Measurements from ENCODE around the gene OSGIN1.

OSGIN1 gene

GRCh38 chr16:83958846-83959565 is 6.0 kb downstream of the OSGIN1 start:
- no peak for DNase-seq

DNA sequence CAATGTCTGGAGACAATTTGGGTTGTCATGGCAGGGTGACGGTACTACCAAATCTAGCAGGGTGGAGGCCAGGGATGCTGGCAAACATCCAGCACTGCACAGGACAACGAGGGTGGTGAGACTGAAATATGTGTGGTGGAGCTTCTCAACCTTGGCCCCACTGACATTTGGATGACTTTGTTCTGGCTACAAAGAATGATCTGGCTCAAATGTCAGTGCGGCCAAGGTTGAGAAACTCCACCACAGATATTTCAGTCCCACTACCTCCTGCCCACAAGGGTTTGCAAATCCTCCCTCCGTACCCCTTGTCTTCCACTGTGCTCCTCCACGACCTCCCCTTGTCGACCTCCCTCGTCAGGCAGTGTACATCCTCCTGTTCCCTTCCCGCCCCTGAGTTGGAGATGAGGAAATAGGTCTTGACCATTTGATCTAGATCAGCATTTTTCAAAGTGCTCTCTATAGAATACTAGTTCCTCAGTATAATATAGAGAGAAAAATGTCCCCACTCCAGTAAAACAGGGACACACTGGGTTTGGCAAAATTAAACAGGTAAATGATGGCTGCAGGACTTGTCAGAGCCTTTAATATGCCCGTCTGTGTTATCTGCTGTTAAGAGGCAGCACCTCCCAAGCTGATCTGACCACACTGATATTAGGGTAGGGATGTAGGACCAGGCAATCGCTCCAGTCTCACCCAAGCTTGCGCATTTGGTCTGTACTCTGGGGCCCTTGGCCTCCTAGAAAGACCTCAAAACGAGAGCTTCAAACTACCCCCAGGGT is 6.8 kb downstream of the OSGIN1 start:
- DNase-seq, result no peak

- no peak for DNase-seq
Observed at GRCh38 chr16:83960521-83961249, 7.6 kb downstream of the OSGIN1 start.

GRCh38 chr16:83961591-83961990 is 8.6 kb downstream of the OSGIN1 start:
- no peak for DNase-seq

DNA sequence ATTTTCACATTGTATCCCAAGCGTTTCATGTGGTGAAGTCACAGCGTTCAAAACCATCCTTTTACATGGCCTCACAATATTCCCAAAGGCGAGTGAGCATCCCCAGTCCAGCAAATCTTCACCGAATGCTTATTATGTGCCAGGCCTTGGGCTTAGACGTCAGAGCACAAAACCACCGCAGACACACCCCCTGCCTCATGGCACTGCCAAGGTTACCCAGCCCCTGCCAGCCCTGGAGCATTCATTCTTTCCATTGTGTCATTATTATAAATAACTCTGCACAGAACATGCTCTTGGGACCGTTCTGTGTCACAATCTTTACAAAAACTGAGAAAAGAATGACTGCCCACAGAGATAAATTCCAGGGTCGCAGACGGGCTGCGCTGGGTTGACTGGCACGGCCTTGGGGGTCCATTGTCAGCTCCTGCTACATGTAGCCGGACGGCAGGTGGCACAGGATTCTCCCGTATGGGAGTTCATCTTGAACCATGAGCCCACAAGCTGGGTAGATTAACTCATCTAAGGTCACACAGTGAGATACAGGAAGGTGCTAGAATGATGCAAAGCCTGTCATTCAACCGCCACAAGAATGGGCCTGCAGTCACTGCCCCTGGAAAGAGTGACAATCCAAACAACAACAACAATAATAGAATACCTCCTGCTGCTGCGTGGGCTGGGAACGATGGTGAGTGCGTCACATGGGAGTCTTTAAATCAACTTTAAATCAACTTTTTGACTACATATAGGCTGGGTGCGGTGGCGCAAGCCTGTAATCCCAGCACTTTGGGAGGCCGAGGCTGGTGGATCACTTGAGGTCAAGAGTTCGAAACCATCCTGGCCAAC is 10.5 kb downstream of the OSGIN1 start:
- no peak for DNase-seq

DNA sequence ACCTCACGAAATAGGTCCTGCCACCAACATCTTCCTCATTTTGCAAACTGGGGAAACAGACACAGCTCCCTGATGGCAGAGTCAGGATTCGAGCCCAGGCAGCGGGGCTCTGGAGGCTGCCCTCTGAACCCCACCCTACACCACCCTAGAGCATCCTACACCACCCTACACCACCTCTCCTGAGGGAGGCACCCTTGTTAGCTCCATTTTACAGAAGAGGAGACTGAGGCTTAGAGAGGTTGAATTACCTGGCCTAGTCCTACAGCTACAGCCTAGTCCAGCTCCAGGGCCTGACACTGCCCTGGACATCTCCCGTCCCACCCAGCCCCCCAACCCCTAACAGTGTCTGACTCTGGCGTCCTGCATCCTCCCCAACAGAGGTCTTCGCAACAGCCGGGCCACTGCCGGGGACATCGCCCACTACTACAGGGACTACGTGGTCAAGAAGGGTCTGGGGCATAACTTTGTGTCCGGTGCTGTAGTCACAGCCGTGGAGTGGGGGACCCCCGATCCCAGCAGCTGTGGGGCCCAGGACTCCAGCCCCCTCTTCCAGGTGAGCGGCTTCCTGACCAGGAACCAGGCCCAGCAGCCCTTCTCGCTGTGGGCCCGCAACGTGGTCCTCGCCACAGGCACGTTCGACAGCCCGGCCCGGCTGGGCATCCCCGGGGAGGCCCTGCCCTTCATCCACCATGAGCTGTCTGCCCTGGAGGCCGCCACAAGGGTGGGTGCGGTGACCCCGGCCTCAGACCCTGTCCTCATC is 11.8 kb downstream of the OSGIN1 start:
- DNase-seq, result no peak

DNA sequence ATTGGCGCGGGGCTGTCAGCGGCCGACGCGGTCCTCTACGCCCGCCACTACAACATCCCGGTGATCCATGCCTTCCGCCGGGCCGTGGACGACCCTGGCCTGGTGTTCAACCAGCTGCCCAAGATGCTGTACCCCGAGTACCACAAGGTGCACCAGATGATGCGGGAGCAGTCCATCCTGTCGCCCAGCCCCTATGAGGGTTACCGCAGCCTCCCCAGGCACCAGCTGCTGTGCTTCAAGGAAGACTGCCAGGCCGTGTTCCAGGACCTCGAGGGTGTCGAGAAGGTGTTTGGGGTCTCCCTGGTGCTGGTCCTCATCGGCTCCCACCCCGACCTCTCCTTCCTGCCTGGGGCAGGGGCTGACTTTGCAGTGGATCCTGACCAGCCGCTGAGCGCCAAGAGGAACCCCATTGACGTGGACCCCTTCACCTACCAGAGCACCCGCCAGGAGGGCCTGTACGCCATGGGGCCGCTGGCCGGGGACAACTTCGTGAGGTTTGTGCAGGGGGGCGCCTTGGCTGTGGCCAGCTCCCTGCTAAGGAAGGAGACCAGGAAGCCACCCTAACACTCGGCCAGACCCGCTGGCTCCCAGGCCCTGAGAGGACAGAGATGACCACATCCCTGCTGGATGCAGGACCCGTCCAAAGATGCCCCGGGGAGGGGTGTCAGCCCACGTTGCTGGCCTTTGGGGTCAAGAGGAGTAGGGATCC is 12.6 kb downstream of the OSGIN1 start:
- DNase-seq, result no peak

- DNase-seq, result no peak
Observed at GRCh38 chr16:83966153-83966696, 13.2 kb downstream of the OSGIN1 start.

- DNase-seq, result no peak
Observed at GRCh38 chr16:83967091-83967490, 14.1 kb downstream of the OSGIN1 start.

GRCh38 chr16:83967838-83968305 is 14.8 kb downstream of the OSGIN1 start, which contains the start of gene NECAB2:
NECAB2 (plus strand) TSS chr16:83968244; CDS start chr16:83968649, 405 bp downstream.
- DNase-seq, result peak; percentile 60

- DNase-seq, result no peak
Observed at GRCh38 chr16:83968306-83968851, 15.3 kb downstream of the OSGIN1 start.

GRCh38 chr16:83968891-83969649 is 16.0 kb downstream of the OSGIN1 start:
- no peak for DNase-seq

- no peak for DNase-seq
Observed at GRCh38 chr16:83969771-83970429, 16.9 kb downstream of the OSGIN1 start.

- no peak for DNase-seq
Observed at GRCh38 chr16:83970430-83970815, 17.4 kb downstream of the OSGIN1 start.

- DNase-seq, result no peak
Observed at GRCh38 chr16:83971165-83972130, 18.4 kb downstream of the OSGIN1 start.

GRCh38 chr16:83972256-83973008 is 19.4 kb downstream of the OSGIN1 start:
- no peak for DNase-seq

DNA sequence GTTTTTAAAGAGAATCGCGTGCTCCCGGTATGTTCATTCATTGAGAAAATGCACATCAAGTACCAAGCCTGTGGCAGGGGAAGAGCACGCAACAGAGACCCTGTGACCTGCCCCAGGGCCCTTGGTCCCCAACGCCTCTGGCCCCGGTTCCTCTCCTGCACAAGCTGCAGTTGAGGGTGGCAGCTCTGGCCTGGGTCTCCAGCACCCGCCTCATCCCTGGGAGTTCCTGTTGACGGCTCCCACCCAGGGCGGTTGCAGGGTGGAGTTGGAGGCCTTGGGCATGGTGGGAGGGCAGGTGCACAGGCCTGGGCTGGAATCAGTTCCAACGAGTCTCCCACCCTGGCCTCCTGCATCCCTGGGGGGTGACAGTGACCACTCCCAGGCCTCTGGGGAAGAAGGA is 20.0 kb downstream of the OSGIN1 start:
- DNase-seq, result no peak

All from retina (tissue), 1 donor.